Endothelial cell of umbilical vein (primary cell): Measurements from ENCODE around the gene SDK2. TPM values are rescaled to one million over a fixed set of nuclear protein-coding genes. Genes with fewer than 3 reads are reported as not detected.

Experiments used
- BruUV-seq: library from RNA; stranded (reverse); fragments of 400-500 nt; replicated peaks from 2 replicates; lab custom pipeline; 2021; lab: Mats Ljungman, UMichigan
- CTCF ChIA-PET: fragments of 300-600, 350-600 bp; sonication (Branson Sonifier 250); formaldehyde crosslinking; loops from one replicate; lab custom pipeline; 2021; ENCODE audit warnings: antibody characterized with exemption, inconsistent platforms; lab: Charles Lee
- POLR2A ChIA-PET: fragments of 300-600, 350-600 bp; sonication (Branson Sonifier 250); formaldehyde crosslinking; loops from one replicate; lab custom pipeline; 2021; ENCODE audit warnings: antibody characterized with exemption, inconsistent platforms; lab: Charles Lee
- DNase-seq: peaks from one replicate; pipeline ENCODE4 v3.0.0-alpha.2; 2011; ENCODE audit warnings: low read depth, low spot score
- FAIRE-seq: peaks from 2 replicates; lab custom pipeline; 2011; peaks lifted over from hg19 to GRCh38; lab: Jason Lieb, UNC
- H2AFZ ChIP-seq: 2 replicates; pipeline ENCODE4 v1.6.0; 2012; ENCODE audit warnings: low read depth, low read length, control low read depth, inconsistent platforms
- H3K27ac ChIP-seq: 2 replicates; pipeline ENCODE4 v1.5.1; 2011; ENCODE audit warnings: low read depth, mild to moderate bottlenecking, control low read depth, low read length, moderate library complexity; ENCODE audit not compliant: insufficient read depth
- H3K27me3 ChIP-seq, 2 experiments: 2 replicates each; pipeline versions ENCODE4 v1.6.0 to v1.6.1; 2011; ENCODE audit warnings: low read length in 2 of 2, mixed read lengths in 1 of 2; ENCODE audit not compliant: control insufficient read depth in 2 of 2, insufficient read depth in 2 of 2
- H3K36me3 ChIP-seq, 2 experiments: 2 replicates in 1 of 2; 3 replicates in 1 of 2; pipeline ENCODE4 v1.5.1; 2011; ENCODE audit warnings: low read length in 2 of 2, mild to moderate bottlenecking in 1 of 2, moderate library complexity in 1 of 2; ENCODE audit not compliant: control insufficient read depth in 2 of 2, insufficient read depth in 2 of 2; ENCODE audit errors: extremely low read depth in 1 of 2
- H3K4me1 ChIP-seq: 3 replicates; pipeline ENCODE4 v1.5.1; 2011; ENCODE audit warnings: mild to moderate bottlenecking, low read length; ENCODE audit not compliant: control insufficient read depth, insufficient read depth; ENCODE audit errors: extremely low read depth
- H3K4me2 ChIP-seq: 2 replicates; pipeline ENCODE4 v1.6.1; 2011; ENCODE audit warnings: low read length, control low read depth, mixed read lengths; ENCODE audit not compliant: insufficient read depth
- H3K4me3 ChIP-seq, 3 experiments: fragments of 200-600 bp in 1 of 3; sonication (generic), shearing (Covaris generic) in 1 of 3; replicated peaks in 1 of 3; 2 replicates each; pipeline ENCODE4 v1.5.1; 2011 to 2016; ENCODE audit warnings: control low read depth in 3 of 3, low read length in 3 of 3, mild to moderate bottlenecking in 2 of 3, inconsistent platforms in 1 of 3, low read depth in 1 of 3, moderate library complexity in 1 of 3; ENCODE audit not compliant: insufficient read depth in 1 of 3
- H3K79me2 ChIP-seq: 2 replicates; pipeline ENCODE4 v1.6.0; 2012; ENCODE audit warnings: low read length, inconsistent platforms; ENCODE audit not compliant: control insufficient read depth, insufficient read depth
- H3K9ac ChIP-seq: replicated peaks from 2 replicates; pipeline ENCODE3; 2011; ENCODE audit warnings: low read length, control low read depth; ENCODE audit not compliant: insufficient read depth; ENCODE audit errors: extremely low read depth
- H3K9me1 ChIP-seq: replicated peaks from 3 replicates; pipeline ENCODE4 v1.6.0; 2011; ENCODE audit warnings: mild to moderate bottlenecking, low read length; ENCODE audit not compliant: control insufficient read depth, insufficient read depth; ENCODE audit errors: extremely low read depth
- H3K9me3 ChIP-seq: replicated peaks from 2 replicates; pipeline ENCODE4 v1.5.1; 2012; ENCODE audit warnings: low read length, inconsistent platforms; ENCODE audit not compliant: control insufficient read depth, insufficient read depth
- H4K20me1 ChIP-seq: replicated peaks from 2 replicates; pipeline ENCODE3; 2011; ENCODE audit warnings: mild to moderate bottlenecking, low read length; ENCODE audit not compliant: control insufficient read depth, insufficient read depth; ENCODE audit errors: extremely low read depth
- CTCF ChIP-seq, 2 donors: IDR thresholded peaks; 1 replicate in 1 of 2; 2 replicates in 1 of 2; pipeline ENCODE4 v1.5.1; 2011; ENCODE audit warnings: low read length in 2 of 2, mild to moderate bottlenecking in 2 of 2, moderate library complexity in 2 of 2, control low read depth in 1 of 2, inconsistent platforms in 1 of 2, low read depth in 1 of 2; ENCODE audit not compliant: insufficient read depth in 1 of 2; ENCODE audit errors: extremely low read depth in 1 of 2
- EZH2 ChIP-seq: IDR thresholded peaks from 2 replicates; pipeline ENCODE4 v1.6.1; 2012; ENCODE audit warnings: borderline replicate concordance, low read depth, mild to moderate bottlenecking, moderate library complexity, low read length, inconsistent platforms; ENCODE audit not compliant: severe bottlenecking
- FOS ChIP-seq: IDR thresholded peaks from 2 replicates; pipeline ENCODE4 v1.6.1; 2011; ENCODE audit warnings: mild to moderate bottlenecking, low read length, moderate library complexity, borderline replicate concordance; ENCODE audit not compliant: insufficient read depth
- GATA2 ChIP-seq: IDR thresholded peaks from 2 replicates; pipeline ENCODE4 v1.7.0; 2011; ENCODE audit warnings: low read depth, mild to moderate bottlenecking, moderate library complexity, mixed read lengths, low read length; ENCODE audit not compliant: insufficient read length, insufficient read depth
- JUN ChIP-seq: IDR thresholded peaks from 2 replicates; pipeline ENCODE4 v1.6.1; 2011; ENCODE audit warnings: borderline replicate concordance, low read depth; ENCODE audit not compliant: insufficient read length, insufficient read depth
- MAX ChIP-seq: IDR thresholded peaks from 2 replicates; pipeline ENCODE4 v1.6.1; 2011; ENCODE audit not compliant: insufficient read depth, insufficient read length
- MYC ChIP-seq: IDR thresholded peaks from one replicate; pipeline ENCODE4 v1.6.1; 2011; ENCODE audit warnings: mild to moderate bottlenecking, low read depth, low read length
- POLR2A ChIP-seq: IDR thresholded peaks from 2 replicates; pipeline ENCODE4 v1.6.1; 2012; ENCODE audit warnings: low read depth, mild to moderate bottlenecking, control low read depth, low read length
- POLR2AphosphoS5 ChIP-seq: IDR thresholded peaks from 2 replicates; pipeline ENCODE4 v1.6.1; 2012; ENCODE audit warnings: low read depth, mild to moderate bottlenecking, control low read depth, low read length, moderate library complexity; ENCODE audit not compliant: insufficient read depth
- dilution Hi-C: fragments of 300-500 bp; cut with MboI; formaldehyde crosslinking; loops from one replicate; pipeline ENCODE4 v1.15.0; 2019; ENCODE audit warnings: low sequenced_read_pairs; ENCODE audit not compliant: extremely low pct_ligation_motif_present
- intact Hi-C: fragments of 100-400 bp; cut with micrococcal nuclease; formaldehyde crosslinking; loops from one replicate; pipeline ENCODE4 v1.10.0; 2022
- polyA plus RNA-seq, 4 experiments: library from polyadenylated mRNA; depleted of rRNA in 3 of 4; stranded (reverse) in 3 of 4; unstranded in 1 of 4; fragments of >200 nt; gene quantifications; 2 replicates each; pipeline versions ENCODE4 v1.2.1 to v1.2.3, GENCODE V29; 2011 to 2012; ENCODE audit warnings: missing spikeins in 1 of 4
- total RNA-seq: library from RNA; stranded (reverse); gene quantifications from 2 replicates; pipeline ENCODE4 v1.2.3, GENCODE V29; 2021

The SDK2 gene
- total and polyA plus RNA-seq, 2 donors (not counting 3 experiments of a cell fraction or from before 2014, with no cell fraction given): not detected

GRCh38 chr17:73337330-73337710, 306.9 kb downstream of the SDK2 start:
- ChIA-PET CTCF (no interaction called here), POLR2A (no interaction called here)
- no peak for TF ChIP-seq FOS
- TF ChIP-seq CTCF (IDR thresholded peaks at IDR 0.05; ENCODE audit: extremely low read depth in 1 of 2, insufficient read depth in 1 of 2, low read depth in 1 of 2, low read length in 2 of 2): no peak
- TF ChIP-seq JUN: no peak
- no peak for TF ChIP-seq MYC
- no peak for TF ChIP-seq POLR2AphosphoS5
- TF ChIP-seq GATA2: no peak
- no peak for TF ChIP-seq EZH2
- no peak for TF ChIP-seq MAX
- TF ChIP-seq POLR2A: no peak
- H3K9ac ChIP-seq: no peak overlapping the region
- no peaks in the 10 kb centered on the region for H4K20me1 ChIP-seq
- dilution Hi-C loops (no loop called here), intact Hi-C loops (no loop called here)
- no peaks in the 10 kb centered on the region for H3K79me2 ChIP-seq
- FAIRE-seq: no peak
- no peaks in the 10 kb centered on the region for H3K36me3 ChIP-seq
- H3K9me3 ChIP-seq: no peaks in the 10 kb centered on the region
- H3K4me2 ChIP-seq: no peak overlapping the region
- H2AFZ ChIP-seq: no peak overlapping the region
- H3K27me3 ChIP-seq: no peaks in the 10 kb centered on the region
- no TSS peak for BruUV-seq
- H3K9me1 ChIP-seq: no peaks in the 10 kb centered on the region
- no peak overlapping the region for H3K4me3 ChIP-seq
- no peak overlapping the region for H3K27ac ChIP-seq
- peaks cover 2% of the 10 kb centered on the region for H3K4me1 ChIP-seq
- DNase-seq: no peak
